Breast epithelium (tissue), 4 donors: Measurements from ENCODE around the gene BOLA1. TPM values are rescaled to one million over a fixed set of nuclear protein-coding genes. Genes with fewer than 3 reads are reported as not detected.

Source experiments
- DNase-seq, 2 donors: peaks; one replicate each; pipeline ENCODE4 v3.0.0-alpha.2; 2019; ENCODE audit warnings: low spot score in 2 of 2
- H3K27ac ChIP-seq, 2 donors: fragments of 200-600 bp; sonication (generic) in 1 of 2; one replicate each; pipeline ENCODE4 v1.5.1; 2016 to 2019; ENCODE audit warnings: mild to moderate bottlenecking in 1 of 2
- H3K27me3 ChIP-seq, 2 donors: fragments of 200-600 bp; sonication (generic) in 1 of 2; one replicate each; pipeline versions ENCODE4 v1.5.1 to v1.6.0; 2017 to 2019; ENCODE audit warnings: control low read depth in 1 of 2, mild to moderate bottlenecking in 1 of 2
- H3K36me3 ChIP-seq: fragments of 200-600 bp; one replicate; pipeline ENCODE4 v1.5.1; 2019
- H3K4me1 ChIP-seq, 2 donors: fragments of 200-600 bp; sonication (generic); one replicate each; pipeline ENCODE4 v1.5.1; 2016 to 2019; ENCODE audit warnings: control low read depth in 1 of 2
- H3K4me3 ChIP-seq, 3 donors: fragments of 200-600 bp; sonication (generic); 1 replicate in 2 of 3; 2 replicates in 1 of 3; pipeline ENCODE4 v1.5.1; 2016 to 2019; ENCODE audit warnings: mild to moderate bottlenecking in 3 of 3, moderate library complexity in 2 of 3
- H3K9me3 ChIP-seq, 2 donors: fragments of 200-600 bp; sonication (generic) in 1 of 2; one replicate each; pipeline ENCODE4 v1.5.1; 2016 to 2019; ENCODE audit warnings: control low read depth in 1 of 2
- CTCF ChIP-seq, 3 donors: fragments of 450-650 bp; IDR thresholded peaks; one replicate each; pipeline ENCODE4 v1.5.1; 2016 to 2017; ENCODE audit warnings: antibody characterized with exemption in 3 of 3, mild to moderate bottlenecking in 3 of 3, moderate library complexity in 3 of 3
- POLR2A ChIP-seq: fragments of 450-650 bp; IDR thresholded peaks from one replicate; pipeline ENCODE4 v1.6.1; 2016; ENCODE audit warnings: antibody characterized with exemption, mild to moderate bottlenecking, moderate library complexity
- POLR2AphosphoS5 ChIP-seq, 3 donors: sonication (generic); formaldehyde crosslinking; IDR thresholded peaks; one replicate each; pipeline ENCODE4 v1.6.1; 2017; ENCODE audit warnings: antibody characterized with exemption in 3 of 3
- intact Hi-C: fragments of 100-400 bp; cut with DNase I; formaldehyde crosslinking; loops from one replicate; pipeline ENCODE4 v1.15.1; 2023; ENCODE audit warnings: low total_unique reads
- total RNA-seq, 3 donors: library from RNA; depleted of rRNA; stranded (reverse); fragments of >200 nt; gene quantifications; one replicate each; pipeline ENCODE4 v1.1.0, GENCODE V29; 2016

Gene BOLA1
- total RNA-seq, 3 donors from 2014 or later: 29.5 to 34.0 (median 33.4) TPM

- H3K36me3 ChIP-seq: no peaks in the 10 kb centered on the region
- no peak overlapping the region for H3K4me3 ChIP-seq
- H3K9me3 ChIP-seq: no peaks in the 10 kb centered on the region
- no peak for DNase-seq
- TF ChIP-seq POLR2AphosphoS5 (IDR thresholded peaks at IDR 0.05): no peak
- no peak for TF ChIP-seq POLR2A
- TF ChIP-seq CTCF (IDR thresholded peaks at IDR 0.05): no peak
- H3K27me3 ChIP-seq: no peaks in the 10 kb centered on the region
- no peaks in the 10 kb centered on the region for H3K4me1 ChIP-seq
- H3K27ac ChIP-seq: no peak overlapping the region
- intact Hi-C loops: no loop called here
Observed at GRCh38 chr1:149877211-149877946, 22.0 kb upstream of the BOLA1 start.

- H3K9me3 ChIP-seq: no peaks in the 10 kb centered on the region
- H3K27ac ChIP-seq: no peak overlapping the region
- intact Hi-C loops: no loop called here
- H3K4me3 ChIP-seq: no peak overlapping the region
- H3K4me1 ChIP-seq: peaks cover 0 to 12% of the 10 kb centered on the region in 2 donors
- DNase-seq: no peak
- no peaks in the 10 kb centered on the region for H3K36me3 ChIP-seq
- TF ChIP-seq POLR2A (no peak), CTCF (IDR thresholded peaks at IDR 0.05) (no peak), POLR2AphosphoS5 (IDR thresholded peaks at IDR 0.05) (no peak)
- no peaks in the 10 kb centered on the region for H3K27me3 ChIP-seq
Observed at GRCh38 chr1:149879556-149879955, 19.8 kb upstream of the BOLA1 start.

- intact Hi-C loops: no loop called here
- Histone ChIP-seq H3K36me3 (no peaks in the 10 kb centered on the region), H3K9me3 (no peaks in the 10 kb centered on the region), H3K4me3 (no peak overlapping the region), H3K27ac (no peak overlapping the region), H3K4me1 (peaks cover 0 to 13% of the 10 kb centered on the region in 2 donors), H3K27me3 (no peaks in the 10 kb centered on the region)
- no peak for DNase-seq
- no peak for TF ChIP-seq POLR2A
- no peak for TF ChIP-seq CTCF (IDR thresholded peaks at IDR 0.05)
- TF ChIP-seq POLR2AphosphoS5 (IDR thresholded peaks at IDR 0.05): no peak
Observed at GRCh38 chr1:149881876-149882275, 17.5 kb upstream of the BOLA1 start.

GRCh38 chr1:149883598-149884247 is 15.6 kb upstream of the BOLA1 start:
- TF ChIP-seq CTCF (IDR thresholded peaks at IDR 0.05): no peak
- H3K27ac ChIP-seq: no peak overlapping the region
- H3K9me3 ChIP-seq: no peaks in the 10 kb centered on the region
- H3K4me3 ChIP-seq: peak overlapping the region in 1 of 3 donors; percentile 78
- intact Hi-C loops: no loop called here
- H3K4me1 ChIP-seq: peaks cover 0 to 13% of the 10 kb centered on the region in 2 donors
- H3K36me3 ChIP-seq: no peaks in the 10 kb centered on the region
- H3K27me3 ChIP-seq: no peaks in the 10 kb centered on the region
- DNase-seq: no peak
